Measurements from ENCODE around the gene CYP17A1. TPM values are rescaled to one million over a fixed set of nuclear protein-coding genes. Genes with fewer than 3 reads are reported as not detected.

CYP17A1 gene
- total RNA-seq, 2 experiments from 2014 or later = not detected

DNA sequence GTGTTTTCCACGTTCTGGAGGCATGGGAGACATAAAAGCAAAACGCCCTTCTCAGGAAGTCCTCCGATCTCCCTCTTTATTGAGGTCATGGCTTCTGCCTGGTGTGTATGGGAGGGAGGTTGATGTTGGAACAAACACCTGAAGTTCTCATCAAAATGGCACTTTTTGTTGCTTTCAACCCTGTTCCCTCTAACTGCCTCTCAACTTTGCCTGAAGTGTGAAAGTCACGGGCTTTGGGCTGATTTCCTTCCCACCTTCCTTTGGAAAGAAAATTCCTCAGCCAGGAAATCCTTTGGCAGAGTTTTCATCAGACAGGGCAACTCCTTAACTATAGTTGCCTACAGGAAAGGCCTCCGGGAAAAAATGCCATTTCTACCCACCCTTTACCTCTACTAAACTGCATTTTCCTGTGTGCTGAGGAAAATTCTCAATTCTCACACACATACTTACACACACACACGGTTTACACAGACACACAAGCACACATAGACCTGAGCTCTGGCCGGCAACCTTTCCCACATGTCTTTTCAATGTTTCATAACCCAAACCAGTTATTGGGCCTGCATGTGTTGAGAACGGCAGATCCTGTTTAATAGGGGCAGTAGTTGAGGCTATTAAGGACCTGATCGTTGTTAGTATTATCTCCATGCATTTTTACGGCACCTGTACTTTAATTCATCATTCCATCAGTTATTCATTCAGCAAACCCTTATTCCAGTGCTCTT is 36.4 kb downstream of the CYP17A1 start:
- DNase-seq (no peak), ATAC-seq (no peak)
- Mint-ChIP-seq H3K9me3 (ENCODE audit: insufficient read depth) (peaks cover 3% of the 10 kb centered on the region), H3K27me3 (ENCODE audit: low read depth) (no peaks in the 10 kb centered on the region), H3K4me1 (ENCODE audit: low read depth) (peaks cover 42% of the 10 kb centered on the region), H3K36me3 (ENCODE audit: low read depth) (peaks cover 40% of the 10 kb centered on the region), H3K4me3 (no peak overlapping the region), H3K27ac (peak overlapping the region; percentile 67)
- ChIA-PET POLR2A (no interaction called here), CTCF (interaction anchor here (0.9 kb wide), 1 partner anchor 24 kb away, joined by 3 read pairs; no protein-coding TSS in a partner anchor)

DNA sequence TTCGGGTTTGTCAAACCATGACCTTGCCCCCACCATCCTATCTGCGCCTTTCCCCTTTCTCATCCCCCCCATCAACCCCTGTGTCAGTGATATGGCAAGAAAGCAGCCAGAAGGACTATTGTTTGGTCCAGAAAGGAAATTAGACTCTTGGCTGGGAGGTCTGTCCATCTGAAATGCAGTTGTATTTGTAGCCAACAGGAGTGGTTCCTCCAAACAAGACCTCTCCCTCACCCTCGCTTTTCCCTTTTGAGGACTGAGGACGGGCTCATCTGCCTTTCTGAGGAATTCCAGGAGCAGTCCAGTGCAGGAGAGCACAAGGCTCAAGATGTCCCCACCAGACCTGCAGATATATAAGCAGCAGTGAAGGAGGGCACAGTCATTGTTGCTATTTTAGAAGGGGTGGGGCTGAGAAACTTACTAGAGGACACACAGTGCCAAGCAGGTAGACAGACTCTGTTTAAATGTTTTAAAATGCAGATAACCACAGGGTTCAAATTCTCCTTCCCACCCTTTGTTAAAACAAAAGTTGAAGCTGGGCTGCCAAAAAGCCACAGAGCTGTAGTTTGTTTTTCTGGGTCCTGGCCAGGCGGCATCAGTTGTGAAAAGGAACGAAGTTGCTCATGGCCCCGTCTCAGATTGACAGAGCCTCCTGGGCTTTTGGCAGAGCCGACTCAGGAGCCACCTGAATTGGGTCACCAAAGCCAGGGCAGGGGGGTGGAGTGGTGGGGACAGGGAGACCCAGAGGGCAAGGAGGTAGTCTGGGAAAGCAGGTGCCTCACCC is 37.3 kb downstream of the CYP17A1 start:
- ChIA-PET CTCF (interaction anchor here (0.9 kb wide), 1 partner anchor 23 kb away, joined by 3 read pairs; no protein-coding TSS in a partner anchor), POLR2A (no interaction called here)
- peaks cover 43% of the 10 kb centered on the region for H3K36me3 Mint-ChIP-seq (ENCODE audit: low read depth)
- no peaks in the 10 kb centered on the region for H3K27me3 Mint-ChIP-seq (ENCODE audit: low read depth)
- no peak for ATAC-seq
- no peak overlapping the region for H3K4me3 Mint-ChIP-seq
- H3K9me3 Mint-ChIP-seq (ENCODE audit: insufficient read depth) = peaks cover 3% of the 10 kb centered on the region
- H3K27ac Mint-ChIP-seq = peak overlapping the region; percentile 33
- DNase-seq = no peak
- peaks cover 51% of the 10 kb centered on the region for H3K4me1 Mint-ChIP-seq (ENCODE audit: low read depth)

DNA sequence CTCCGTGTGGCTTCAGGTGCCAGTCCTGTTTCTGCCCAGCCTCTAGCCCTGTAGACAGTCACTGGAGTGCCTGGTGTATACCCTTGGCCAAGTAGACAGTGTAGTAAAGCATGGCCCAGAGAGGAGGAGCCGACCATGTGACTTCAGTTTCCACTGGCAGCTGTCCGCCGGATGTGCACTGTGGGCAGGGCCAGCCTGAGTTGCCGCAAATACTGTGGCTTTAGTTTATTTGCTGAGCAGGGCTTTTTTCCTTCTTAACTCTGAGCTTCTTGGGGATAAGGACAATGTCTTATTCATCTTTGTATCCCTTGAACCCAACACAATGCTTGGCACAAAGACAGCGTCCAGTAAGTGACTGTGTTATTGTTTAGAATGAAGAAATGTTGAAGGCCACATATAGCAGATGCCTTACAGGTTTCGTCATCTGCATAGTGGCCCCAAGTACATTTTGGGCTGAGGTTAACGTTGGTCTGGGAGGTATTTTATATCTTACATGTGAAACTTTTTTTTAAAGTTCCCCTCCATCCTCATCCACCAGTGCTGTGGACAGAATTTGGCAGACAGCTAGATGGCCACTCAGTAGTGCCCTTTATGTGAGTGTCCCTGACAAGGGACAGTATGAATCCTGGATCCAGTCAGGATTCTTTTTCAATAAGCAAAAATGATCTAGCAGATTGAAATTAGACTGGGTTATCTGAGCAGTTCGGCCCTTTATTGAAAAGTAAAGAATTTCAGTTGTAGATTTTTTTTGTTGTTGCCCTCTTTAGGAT is 40.6 kb downstream of the CYP17A1 start:
- ATAC-seq (peak; percentile 99), DNase-seq (peak; percentile 83)
- Mint-ChIP-seq H3K27me3 (ENCODE audit: low read depth) (no peaks in the 10 kb centered on the region), H3K36me3 (ENCODE audit: low read depth) (peaks cover 21% of the 10 kb centered on the region), H3K9me3 (ENCODE audit: insufficient read depth) (no peaks in the 10 kb centered on the region), H3K4me3 (no peak overlapping the region), H3K4me1 (ENCODE audit: low read depth) (peaks cover 34% of the 10 kb centered on the region), H3K27ac (peak overlapping the region; percentile 79)
- POLR2A ChIA-PET = interaction anchor here (0.7 kb wide), 1 partner anchor 106 kb away, joined by 3 read pairs; no protein-coding TSS in a partner anchor
- CTCF ChIA-PET = no interaction called here

DNA sequence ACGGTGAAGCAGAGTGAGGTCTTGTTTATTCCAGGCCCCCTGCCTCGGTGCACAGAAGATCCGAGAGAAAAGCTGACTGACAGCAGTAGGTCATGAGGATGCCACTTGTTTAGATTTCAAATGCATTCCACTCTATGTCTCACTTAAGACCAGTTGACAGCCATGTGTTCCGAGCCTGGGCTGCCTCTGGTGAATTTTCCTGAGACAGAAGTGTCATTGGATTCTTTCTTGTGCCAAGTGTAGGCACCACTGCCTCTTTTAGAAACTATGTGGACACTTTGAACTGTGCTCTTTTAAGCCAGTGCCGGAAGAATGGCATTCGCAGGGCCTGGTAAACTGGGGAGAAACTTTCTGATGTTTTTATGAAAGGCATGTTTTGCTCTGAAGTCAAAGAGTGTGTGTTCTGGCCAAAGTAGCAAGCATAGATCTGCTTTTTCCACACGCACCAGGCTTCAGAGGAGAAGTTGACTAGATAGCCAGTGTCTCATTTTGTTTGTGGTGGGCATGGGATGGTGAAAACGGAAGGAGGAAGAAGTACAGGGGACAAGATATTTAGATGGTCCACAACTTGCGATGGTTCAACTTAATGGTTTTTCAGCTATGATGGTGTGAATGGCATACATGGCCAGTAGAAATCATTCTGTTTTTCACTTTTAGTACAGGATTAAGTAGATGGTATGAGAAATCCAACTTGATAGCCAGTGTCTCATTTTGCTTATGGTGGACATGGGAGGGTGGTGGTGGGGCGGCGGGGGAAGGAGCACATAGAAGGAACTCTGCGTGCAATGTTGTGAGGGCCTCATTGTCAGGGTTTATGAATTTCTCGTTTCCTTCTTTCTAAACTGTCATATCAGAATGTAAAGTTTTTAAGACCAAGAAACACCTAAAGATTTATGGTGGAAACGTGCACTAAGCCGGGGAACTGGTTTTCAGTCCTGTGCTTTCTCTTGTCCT is 41.5 kb downstream of the CYP17A1 start:
- H3K27ac Mint-ChIP-seq = peak overlapping the region; percentile 79
- H3K4me3 Mint-ChIP-seq = no peak overlapping the region
- H3K9me3 Mint-ChIP-seq (ENCODE audit: insufficient read depth) = no peaks in the 10 kb centered on the region
- ATAC-seq (peak; percentile 10), DNase-seq (no peak)
- CTCF ChIA-PET = no interaction called here
- H3K36me3 Mint-ChIP-seq (ENCODE audit: low read depth) = peaks cover 15% of the 10 kb centered on the region
- POLR2A ChIA-PET = interaction anchor here (0.7 kb wide), 1 partner anchor 107 kb away, joined by 3 read pairs; no protein-coding TSS in a partner anchor
- peaks cover 27% of the 10 kb centered on the region for H3K4me1 Mint-ChIP-seq (ENCODE audit: low read depth)
- no peaks in the 10 kb centered on the region for H3K27me3 Mint-ChIP-seq (ENCODE audit: low read depth)

- peaks cover 22% of the 10 kb centered on the region for H3K4me1 Mint-ChIP-seq (ENCODE audit: low read depth)
- ATAC-seq (no peak), DNase-seq (no peak)
- CTCF ChIA-PET = interaction anchor here (0.7 to 1.2 kb wide), 2 partner anchors 16 to 44 kb away, joined by 3 read pairs; no protein-coding TSS in a partner anchor
- H3K27ac Mint-ChIP-seq = no peak overlapping the region
- no peaks in the 10 kb centered on the region for H3K9me3 Mint-ChIP-seq (ENCODE audit: insufficient read depth)
- peaks cover 9% of the 10 kb centered on the region for H3K36me3 Mint-ChIP-seq (ENCODE audit: low read depth)
- H3K27me3 Mint-ChIP-seq (ENCODE audit: low read depth) = no peaks in the 10 kb centered on the region
- POLR2A ChIA-PET = no interaction called here
- no peak overlapping the region for H3K4me3 Mint-ChIP-seq
Observed at GRCh38 chr10:102791754-102792395, 45.3 kb downstream of the CYP17A1 start.

GRCh38 chr10:102785818-102786217 is 51.4 kb downstream of the CYP17A1 start:
- ATAC-seq (no peak), DNase-seq (no peak)
- POLR2A ChIA-PET = interaction anchor here (0.6 kb wide), 1 partner anchor 70 kb away, joined by 4 read pairs; no protein-coding TSS in a partner anchor
- no peaks in the 10 kb centered on the region for H3K9me3 Mint-ChIP-seq (ENCODE audit: insufficient read depth)
- H3K36me3 Mint-ChIP-seq (ENCODE audit: low read depth) = peaks cover 11% of the 10 kb centered on the region
- CTCF ChIA-PET = no interaction called here
- H3K4me1 Mint-ChIP-seq (ENCODE audit: low read depth) = peaks cover 17% of the 10 kb centered on the region
- no peaks in the 10 kb centered on the region for H3K27me3 Mint-ChIP-seq (ENCODE audit: low read depth)
- H3K27ac Mint-ChIP-seq = no peak overlapping the region
- no peak overlapping the region for H3K4me3 Mint-ChIP-seq

- ATAC-seq (no peak), DNase-seq (no peak)
- no peak overlapping the region for H3K27ac Mint-ChIP-seq
- no peak overlapping the region for H3K4me3 Mint-ChIP-seq
- H3K27me3 Mint-ChIP-seq (ENCODE audit: low read depth) = no peaks in the 10 kb centered on the region
- peaks cover 19% of the 10 kb centered on the region for H3K36me3 Mint-ChIP-seq (ENCODE audit: low read depth)
- ChIA-PET POLR2A (no interaction called here), CTCF (no interaction called here)
- peaks cover 20% of the 10 kb centered on the region for H3K4me1 Mint-ChIP-seq (ENCODE audit: low read depth)
- H3K9me3 Mint-ChIP-seq (ENCODE audit: insufficient read depth) = no peaks in the 10 kb centered on the region
Observed at GRCh38 chr10:102783568-102783967, 53.6 kb downstream of the CYP17A1 start.

GRCh38 chr10:102782673-102783551 is 54.3 kb downstream of the CYP17A1 start:
- POLR2A ChIA-PET = no interaction called here
- Mint-ChIP-seq H3K4me3 (no peak overlapping the region), H3K36me3 (ENCODE audit: low read depth) (peaks cover 21% of the 10 kb centered on the region), H3K4me1 (ENCODE audit: low read depth) (peaks cover 20% of the 10 kb centered on the region), H3K9me3 (ENCODE audit: insufficient read depth) (no peaks in the 10 kb centered on the region), H3K27me3 (ENCODE audit: low read depth) (no peaks in the 10 kb centered on the region), H3K27ac (no peak overlapping the region)
- no peak for ATAC-seq
- DNase-seq = no peak
- CTCF ChIA-PET = no interaction called here

- CTCF ChIA-PET = no interaction called here
- DNase-seq = no peak
- no peak overlapping the region for H3K27ac Mint-ChIP-seq
- POLR2A ChIA-PET = no interaction called here
- H3K36me3 Mint-ChIP-seq (ENCODE audit: low read depth) = peaks cover 23% of the 10 kb centered on the region
- no peak for ATAC-seq
- no peaks in the 10 kb centered on the region for H3K9me3 Mint-ChIP-seq (ENCODE audit: insufficient read depth)
- no peak overlapping the region for H3K4me3 Mint-ChIP-seq
- H3K4me1 Mint-ChIP-seq (ENCODE audit: low read depth) = peaks cover 22% of the 10 kb centered on the region
- H3K27me3 Mint-ChIP-seq (ENCODE audit: low read depth) = no peaks in the 10 kb centered on the region
Observed at GRCh38 chr10:102781921-102782557, 55.2 kb downstream of the CYP17A1 start.

All from activated CD8-positive, alpha-beta T cell treated with anti-CD3 and anti-CD28 coated beads, Interleukin-2, amount 10 ng/mL, durations not matched to agents 7 days and 5 days (primary cell).